GM10266 (cell line): ENCODE measurements around the gene ATP8A2.

Experiments
- DNase-seq: peaks from one replicate; pipeline ENCODE4 v3.0.0; 2012; ENCODE audit errors: extremely low spot score
- TF ChIP-seq, protein P1 (sequence below): IDR thresholded peaks from 2 replicates; pipeline ENCODE4 v1.5.1; 2012; ENCODE audit warnings: mild to moderate bottlenecking, low read depth; ENCODE audit not compliant: control insufficient read depth, insufficient read depth; ENCODE audit errors: missing control alignments

Gene ATP8A2

DNA sequence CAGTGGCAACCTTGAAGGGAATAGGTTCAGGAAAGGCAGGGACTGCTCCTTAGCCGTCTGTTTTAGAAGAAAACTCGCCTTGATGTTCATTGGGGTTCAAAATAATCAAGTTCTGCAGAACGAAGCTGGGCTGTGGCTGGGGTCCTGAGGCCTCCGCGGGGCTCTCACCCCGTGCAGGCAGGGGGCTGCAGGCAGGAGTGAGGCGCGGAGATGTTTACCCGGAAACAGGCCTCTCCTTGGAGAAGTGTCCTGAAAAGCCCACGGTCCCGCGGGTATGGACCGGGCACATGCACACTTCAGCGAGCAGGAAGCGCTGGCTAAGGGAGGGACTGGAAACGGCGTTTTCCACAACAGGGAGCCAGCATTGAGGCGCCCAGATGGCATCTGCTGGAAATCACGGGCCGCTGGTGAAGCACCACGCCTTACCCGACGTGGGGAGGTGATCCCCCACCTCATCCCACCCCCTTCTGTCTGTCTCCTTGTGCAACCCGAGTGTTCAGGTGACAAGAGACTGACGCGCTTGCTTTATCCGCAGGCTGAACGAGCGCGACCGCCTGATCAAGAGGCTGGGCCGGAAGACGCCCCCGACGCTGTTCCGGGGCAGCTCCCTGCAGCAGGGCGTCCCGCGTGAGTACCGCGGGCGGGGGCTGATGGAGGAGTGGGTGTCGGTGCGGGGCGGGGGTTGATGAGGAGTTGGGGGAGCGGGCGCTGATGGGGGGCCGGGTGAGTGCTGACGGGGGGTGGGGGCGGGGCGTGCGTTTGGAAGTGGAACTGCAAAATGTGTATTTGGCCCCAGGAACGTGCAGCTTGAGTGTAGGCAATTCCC lies 640.4 kb downstream of the ATP8A2 start:
- DNase-seq = no peak
- TF ChIP-seq, protein P1, sequence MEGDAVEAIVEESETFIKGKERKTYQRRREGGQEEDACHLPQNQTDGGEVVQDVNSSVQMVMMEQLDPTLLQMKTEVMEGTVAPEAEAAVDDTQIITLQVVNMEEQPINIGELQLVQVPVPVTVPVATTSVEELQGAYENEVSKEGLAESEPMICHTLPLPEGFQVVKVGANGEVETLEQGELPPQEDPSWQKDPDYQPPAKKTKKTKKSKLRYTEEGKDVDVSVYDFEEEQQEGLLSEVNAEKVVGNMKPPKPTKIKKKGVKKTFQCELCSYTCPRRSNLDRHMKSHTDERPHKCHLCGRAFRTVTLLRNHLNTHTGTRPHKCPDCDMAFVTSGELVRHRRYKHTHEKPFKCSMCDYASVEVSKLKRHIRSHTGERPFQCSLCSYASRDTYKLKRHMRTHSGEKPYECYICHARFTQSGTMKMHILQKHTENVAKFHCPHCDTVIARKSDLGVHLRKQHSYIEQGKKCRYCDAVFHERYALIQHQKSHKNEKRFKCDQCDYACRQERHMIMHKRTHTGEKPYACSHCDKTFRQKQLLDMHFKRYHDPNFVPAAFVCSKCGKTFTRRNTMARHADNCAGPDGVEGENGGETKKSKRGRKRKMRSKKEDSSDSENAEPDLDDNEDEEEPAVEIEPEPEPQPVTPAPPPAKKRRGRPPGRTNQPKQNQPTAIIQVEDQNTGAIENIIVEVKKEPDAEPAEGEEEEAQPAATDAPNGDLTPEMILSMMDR = no peak

DNA sequence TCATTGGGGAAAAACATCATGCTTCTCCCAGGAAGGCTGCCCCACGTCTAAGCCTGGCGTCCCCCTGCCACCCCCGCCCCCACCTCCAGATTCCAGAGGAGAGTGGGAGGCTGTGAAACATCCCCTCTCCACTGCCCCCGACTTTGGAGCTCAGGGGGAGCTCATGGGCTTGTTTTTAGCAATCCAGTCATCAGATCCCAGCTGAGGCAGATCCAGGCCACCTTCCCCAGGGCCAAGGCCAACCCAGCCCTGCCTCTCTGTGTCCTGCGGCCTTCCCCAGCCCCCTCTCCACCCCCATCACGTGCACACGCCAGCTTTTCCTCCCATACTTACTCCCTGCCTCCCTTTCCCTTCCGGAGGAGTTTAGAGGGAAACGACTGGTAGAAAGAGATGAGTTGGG lies 641.2 kb downstream of the ATP8A2 start:
- DNase-seq = no peak
- TF ChIP-seq, protein P1 = no peak

DNA sequence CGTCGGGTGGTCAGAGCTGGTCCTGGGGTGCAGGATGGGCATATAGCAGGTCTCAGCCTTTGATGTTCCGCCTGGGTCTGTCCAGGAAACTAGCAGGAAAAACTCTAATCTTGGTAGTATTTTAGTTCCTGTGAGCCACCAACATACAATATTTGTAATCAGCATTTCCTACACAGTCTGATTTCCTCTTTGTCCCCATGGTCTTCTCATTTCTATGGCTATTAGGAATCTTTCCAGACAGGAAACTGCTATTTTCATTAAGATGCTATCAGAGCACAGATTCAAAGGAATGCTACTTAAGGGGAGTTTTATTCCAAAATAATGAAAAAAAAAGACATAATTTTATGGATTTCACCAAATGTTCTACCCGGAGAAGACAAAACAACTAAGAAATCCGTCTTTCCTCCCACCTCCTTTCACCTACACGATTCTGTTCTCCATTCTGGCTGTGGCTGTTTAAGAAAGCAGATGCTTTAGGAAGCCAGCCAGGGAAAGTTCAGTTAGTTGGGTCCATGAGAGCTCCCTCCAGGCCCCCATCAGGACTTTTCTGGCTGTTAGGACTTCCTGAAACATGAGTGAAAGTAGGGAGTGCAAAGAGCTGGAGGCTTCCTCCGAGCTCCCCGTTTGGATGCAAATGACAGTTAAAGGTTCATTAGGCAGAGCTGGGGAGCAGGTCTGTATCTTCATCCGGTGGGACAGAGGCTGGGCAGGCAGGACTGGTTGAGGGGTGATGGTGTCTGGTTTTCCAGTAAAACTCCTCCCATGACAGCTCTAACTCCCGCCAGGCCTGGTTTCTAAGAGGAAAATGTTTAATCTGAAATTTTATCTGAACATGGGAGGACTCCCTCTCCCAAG lies 643.7 kb downstream of the ATP8A2 start:
- no peak for DNase-seq
- TF ChIP-seq, protein P1 = no peak

DNA sequence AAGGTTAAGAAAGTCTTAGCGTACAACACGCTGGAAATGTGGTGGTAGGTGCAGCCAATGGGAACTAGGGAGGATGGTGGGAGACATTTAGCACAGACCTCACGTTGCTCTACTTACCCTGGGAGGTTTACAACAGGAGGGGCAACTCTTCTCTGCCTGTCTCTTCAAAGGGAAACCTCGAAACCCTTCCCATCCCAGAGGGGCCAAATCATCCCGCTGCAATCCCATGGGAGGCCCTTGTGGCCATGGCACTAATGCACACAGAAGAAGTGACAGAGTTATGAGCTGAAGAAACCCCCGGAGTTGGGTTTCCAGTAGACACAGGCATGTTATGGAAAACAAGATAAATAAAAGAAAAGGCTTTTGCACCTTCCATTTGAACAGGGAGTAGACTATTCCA lies 644.4 kb downstream of the ATP8A2 start:
- no peak for DNase-seq
- TF ChIP-seq, protein P1 = no peak

DNA sequence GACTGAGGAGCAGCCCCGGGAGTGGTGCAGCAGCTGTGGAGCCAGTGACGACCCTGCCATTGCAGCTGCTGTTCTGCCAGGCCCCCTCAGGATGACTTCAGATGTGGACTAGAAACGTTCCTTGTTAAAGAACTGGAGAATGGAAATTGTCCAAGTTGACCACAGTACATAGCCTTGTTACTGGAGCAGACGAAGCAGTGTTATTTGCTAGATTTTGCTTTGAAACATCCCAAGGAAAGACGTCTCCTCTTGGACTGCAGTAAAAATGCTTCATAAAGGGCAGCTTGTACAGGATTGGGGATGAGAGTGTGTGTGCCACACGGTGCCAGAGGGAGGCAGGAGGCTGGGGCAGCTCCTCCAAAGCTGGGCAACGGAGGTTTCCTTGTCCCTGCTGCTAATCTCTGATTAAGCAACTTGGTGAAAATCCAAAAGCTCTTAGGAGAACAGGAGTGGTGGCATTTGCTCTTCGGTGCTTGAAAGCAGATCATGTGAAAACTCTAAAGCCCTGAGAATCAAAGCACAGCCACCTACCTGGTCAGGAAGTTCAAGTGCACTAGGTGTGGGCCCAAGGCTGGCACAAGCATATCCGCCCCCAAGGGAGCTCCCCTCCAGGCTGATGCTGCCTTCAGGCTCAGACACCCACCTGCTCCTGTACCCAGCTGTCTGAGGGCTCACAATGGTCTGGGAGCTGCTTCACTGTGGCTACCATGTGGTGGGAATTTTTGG lies 645.6 kb downstream of the ATP8A2 start:
- TF ChIP-seq, protein P1 = no peak
- no peak for DNase-seq

DNA sequence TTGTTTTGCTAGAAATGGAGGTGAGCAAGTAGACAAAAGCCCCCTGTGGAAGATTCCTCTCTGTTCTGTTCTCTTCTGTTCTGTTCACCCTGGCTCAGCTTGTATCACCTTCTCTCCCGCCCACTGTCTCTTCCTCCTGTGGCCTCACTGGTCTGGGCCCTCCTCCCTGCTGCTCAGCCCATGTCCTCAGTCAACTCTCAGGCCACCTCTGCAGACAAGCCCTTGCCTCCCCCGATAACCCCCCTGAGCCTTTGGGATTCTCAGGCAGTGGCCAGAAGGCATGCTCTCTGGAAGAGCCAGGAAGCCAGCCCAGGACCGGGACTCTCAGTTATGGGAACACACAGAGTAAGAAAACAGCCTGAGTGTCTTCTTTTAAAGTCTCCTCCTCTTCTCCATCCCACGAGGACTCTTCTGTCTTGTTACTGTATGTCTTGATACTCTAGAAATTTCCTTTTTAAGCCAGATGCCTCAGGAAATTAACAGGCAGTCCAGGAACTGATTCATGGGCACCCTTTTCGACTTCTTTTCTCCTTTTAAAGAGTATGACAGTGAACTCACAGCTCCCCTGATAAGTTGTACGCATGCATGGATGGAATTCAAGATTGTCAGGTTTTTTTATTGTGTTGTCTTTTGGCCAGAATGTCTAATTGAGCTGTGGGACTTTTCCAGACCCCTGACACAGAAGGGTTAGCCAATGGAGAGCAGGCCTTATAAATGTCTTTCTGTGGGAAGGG lies 646.3 kb downstream of the ATP8A2 start:
- TF ChIP-seq, protein P1 = no peak
- no peak for DNase-seq
